B cell (primary cell): ENCODE data around the gene FMN2. TPM values are rescaled to one million over a fixed set of nuclear protein-coding genes. Genes with fewer than 3 reads are reported as not detected.

Experiments
- ATAC-seq: fragments of 200-7000 bp; cut with Tn5 transposase; one replicate; pipeline ENCODE4 v1.10.0; 2021; ENCODE audit warnings: low read depth, mild to moderate bottlenecking, moderate number of reproducible peaks, moderate library complexity
- CTCF ChIA-PET: fragments of 350-600 bp; sonication (Branson Sonifier 250); formaldehyde crosslinking; loops from one replicate; lab custom pipeline; 2021; ENCODE audit warnings: antibody characterized with exemption, inconsistent platforms; lab: Charles Lee
- POLR2A ChIA-PET: fragments of 350-600 bp; sonication (Branson Sonifier 250); formaldehyde crosslinking; loops from one replicate; lab custom pipeline; 2021; ENCODE audit warnings: antibody characterized with exemption; lab: Charles Lee
- DNase-seq: peaks from one replicate; pipeline ENCODE4 v3.0.0; 2013
- H2AFZ ChIP-seq: 2 replicates; pipeline ENCODE4 v1.6.1; 2012; ENCODE audit warnings: mild to moderate bottlenecking, low read depth, low read length; ENCODE audit not compliant: insufficient read depth, poor library complexity, severe bottlenecking
- H3K27ac ChIP-seq, 2 donors: 1 replicate in 1 of 2; 2 replicates in 1 of 2; pipeline ENCODE4 v1.5.1; 2012 to 2013; ENCODE audit warnings: low read length in 2 of 2, mild to moderate bottlenecking in 2 of 2, moderate library complexity in 1 of 2
- H3K27me3 ChIP-seq, 4 experiments: fragments of 200-600 bp in 1 of 4; sonication (generic) in 1 of 4; replicated peaks in 1 of 4; 1 replicate in 2 of 4; 2 replicates in 2 of 4; pipeline versions ENCODE4 v1.6.1 to v1.7.0; 2013 to 2016; ENCODE audit warnings: low read length in 3 of 4, mild to moderate bottlenecking in 2 of 4, mixed read lengths in 1 of 4, moderate library complexity in 1 of 4; ENCODE audit not compliant: insufficient read depth in 4 of 4, control insufficient read depth in 3 of 4; ENCODE audit errors: control extremely low read depth in 1 of 4
- H3K36me3 ChIP-seq, 2 experiments: replicated peaks in 1 of 2; 1 replicate in 1 of 2; 2 replicates in 1 of 2; pipeline versions ENCODE4 v1.6.1 to v1.7.1; 2013; ENCODE audit warnings: low read length in 1 of 2; ENCODE audit not compliant: insufficient read depth in 2 of 2, control insufficient read depth in 1 of 2; ENCODE audit errors: control extremely low read depth in 1 of 2, extremely low read depth in 1 of 2
- H3K4me1 ChIP-seq, 2 donors: fragments of 200-600 bp in 1 of 2; sonication (generic) in 1 of 2; 1 replicate in 1 of 2; 2 replicates in 1 of 2; pipeline versions ENCODE4 v1.5.1 to v1.6.1; 2013 to 2017; ENCODE audit warnings: low read length in 2 of 2; ENCODE audit not compliant: control insufficient read depth in 2 of 2, insufficient read depth in 2 of 2
- H3K4me2 ChIP-seq: replicated peaks from 2 replicates; pipeline ENCODE3; 2012; ENCODE audit warnings: mild to moderate bottlenecking, low read depth, low read length; ENCODE audit not compliant: poor library complexity, severe bottlenecking
- H3K4me3 ChIP-seq, 5 experiments: fragments of 200-600 bp in 1 of 5; sonication (generic) in 1 of 5; 1 replicate in 3 of 5; 2 replicates in 2 of 5; pipeline versions ENCODE4 v1.5.1 to v1.7.0; 2011 to 2016; ENCODE audit warnings: low read length in 4 of 5, mild to moderate bottlenecking in 4 of 5, low read depth in 2 of 5, control low read depth in 1 of 5, moderate library complexity in 1 of 5; ENCODE audit not compliant: insufficient read depth in 1 of 5; ENCODE audit errors: control extremely low read depth in 1 of 5, extremely low read depth in 1 of 5
- H3K79me2 ChIP-seq: fragments of 200-600 bp; sonication (generic); one replicate; pipeline ENCODE4 v1.6.0; 2016; ENCODE audit warnings: low read length; ENCODE audit not compliant: control insufficient read depth, insufficient read depth
- H3K9ac ChIP-seq: fragments of 200-600 bp; sonication (generic); 2 replicates; pipeline ENCODE4 v1.6.1; 2017; ENCODE audit warnings: mild to moderate bottlenecking, low read length, moderate library complexity
- H3K9me3 ChIP-seq, 3 donors: one replicate each; pipeline versions ENCODE4 v1.6.1 to v1.7.1; 2013; ENCODE audit warnings: low read length in 2 of 3; ENCODE audit not compliant: control insufficient read depth in 2 of 3, insufficient read depth in 1 of 3; ENCODE audit errors: control extremely low read depth in 1 of 3
- H4K20me1 ChIP-seq: 2 replicates; pipeline ENCODE4 v1.6.0; 2012; ENCODE audit warnings: mild to moderate bottlenecking, low read length; ENCODE audit not compliant: insufficient read depth, control insufficient read depth, poor library complexity, severe bottlenecking
- H3K27ac Mint-ChIP-seq: one replicate; pipeline ENCODE4 v1.8.0; 2021; ENCODE audit warnings: mixed read lengths
- H3K27me3 Mint-ChIP-seq: one replicate; pipeline ENCODE4 v1.8.0; 2021; ENCODE audit warnings: mixed read lengths
- H3K4me1 Mint-ChIP-seq: one replicate; pipeline ENCODE4 v1.8.0; 2021; ENCODE audit warnings: mixed read lengths
- H3K4me3 Mint-ChIP-seq: one replicate; pipeline ENCODE4 v1.8.0; 2021; ENCODE audit warnings: mixed read lengths
- H3K9me3 Mint-ChIP-seq: one replicate; pipeline ENCODE4 v1.8.0; 2022; ENCODE audit warnings: mixed read lengths; ENCODE audit not compliant: insufficient read depth
- EZH2 ChIP-seq: IDR thresholded peaks from 2 replicates; pipeline ENCODE4 v1.6.1; 2012; ENCODE audit warnings: borderline replicate concordance, low read depth, mild to moderate bottlenecking, moderate library complexity, low read length; ENCODE audit not compliant: insufficient read depth, poor library complexity, severe bottlenecking
- WGBS: methylation state at CpG from one replicate; pipeline ENCODE4 v1.1.5; 2013; ENCODE audit warnings: missing lambda C conversion rate; ENCODE audit not compliant: insufficient coverage; 5-methylcytosine and 5-hydroxymethylcytosine counted together
- intact Hi-C: fragments of 100-400 bp; cut with micrococcal nuclease; formaldehyde crosslinking; loops from one replicate; pipeline ENCODE4 v1.10.0; 2022
- polyA plus RNA-seq: library from polyadenylated mRNA; depleted of rRNA; stranded (reverse); fragments of >200 nt; gene quantifications from 2 replicates; pipeline ENCODE4 v1.2.3, GENCODE V29; 2012
- total RNA-seq, 2 donors: library from RNA; stranded (reverse); fragments of 120-200 nt in 1 of 2; gene quantifications; 1 replicate in 1 of 2; 2 replicates in 1 of 2; pipeline versions ENCODE4 v1.2.3 to v1.2.4, GENCODE V29; 2013 to 2022
- TF ChIP-seq, protein P1 (sequence below): fragments of 200-600 bp; IDR thresholded peaks from one replicate; pipeline ENCODE4 v1.8.0; 2022; ENCODE audit warnings: antibody characterized with exemption, mild to moderate bottlenecking

Gene FMN2
- total and polyA plus RNA-seq, 2 donors (not counting 1 experiment from before 2014, with no cell fraction given) = not detected

DNA sequence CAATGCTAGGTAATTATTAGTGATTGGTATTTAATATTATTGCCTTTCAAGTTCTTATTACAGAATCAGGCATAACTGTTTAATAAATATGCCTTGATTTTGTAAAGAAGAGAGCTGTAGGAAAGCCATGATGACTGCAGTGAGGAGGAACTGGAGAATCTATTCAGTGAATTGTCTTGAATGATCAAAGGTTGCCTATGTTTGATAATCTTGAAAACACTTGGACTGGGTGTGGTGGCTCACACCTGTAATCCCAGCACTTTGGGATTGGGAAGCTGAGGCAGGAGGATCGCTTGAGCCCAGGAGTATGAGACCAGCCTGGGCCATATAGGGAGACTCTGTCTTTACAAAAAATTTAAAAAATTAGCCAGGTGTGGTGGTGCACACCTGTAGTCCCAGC is 42.4 kb downstream of the FMN2 start:
- Histone ChIP-seq H3K9me3 (no peaks in the 10 kb centered on the region), H3K36me3 (no peaks in the 10 kb centered on the region), H2AFZ (no peak overlapping the region), H3K4me1 (no peaks in the 10 kb centered on the region), H3K79me2 (no peaks in the 10 kb centered on the region), H3K27ac (no peak overlapping the region), H3K4me2 (no peak overlapping the region), H3K9ac (no peak overlapping the region), H3K4me3 (no peak overlapping the region), H4K20me1 (no peaks in the 10 kb centered on the region), H3K27me3 (no peaks in the 10 kb centered on the region)
- 100% methylated on average over 1 of the region's 1 CpG for WGBS
- Mint-ChIP-seq H3K9me3 (no peaks in the 10 kb centered on the region), H3K27me3 (no peaks in the 10 kb centered on the region), H3K27ac (no peak overlapping the region), H3K4me3 (no peak overlapping the region), H3K4me1 (no peaks in the 10 kb centered on the region)
- DNase-seq (no peak), ATAC-seq (no peak)
- ChIA-PET CTCF (no interaction called here), POLR2A (no interaction called here)
- intact Hi-C loops = no loop called here
- TF ChIP-seq, protein P1, sequence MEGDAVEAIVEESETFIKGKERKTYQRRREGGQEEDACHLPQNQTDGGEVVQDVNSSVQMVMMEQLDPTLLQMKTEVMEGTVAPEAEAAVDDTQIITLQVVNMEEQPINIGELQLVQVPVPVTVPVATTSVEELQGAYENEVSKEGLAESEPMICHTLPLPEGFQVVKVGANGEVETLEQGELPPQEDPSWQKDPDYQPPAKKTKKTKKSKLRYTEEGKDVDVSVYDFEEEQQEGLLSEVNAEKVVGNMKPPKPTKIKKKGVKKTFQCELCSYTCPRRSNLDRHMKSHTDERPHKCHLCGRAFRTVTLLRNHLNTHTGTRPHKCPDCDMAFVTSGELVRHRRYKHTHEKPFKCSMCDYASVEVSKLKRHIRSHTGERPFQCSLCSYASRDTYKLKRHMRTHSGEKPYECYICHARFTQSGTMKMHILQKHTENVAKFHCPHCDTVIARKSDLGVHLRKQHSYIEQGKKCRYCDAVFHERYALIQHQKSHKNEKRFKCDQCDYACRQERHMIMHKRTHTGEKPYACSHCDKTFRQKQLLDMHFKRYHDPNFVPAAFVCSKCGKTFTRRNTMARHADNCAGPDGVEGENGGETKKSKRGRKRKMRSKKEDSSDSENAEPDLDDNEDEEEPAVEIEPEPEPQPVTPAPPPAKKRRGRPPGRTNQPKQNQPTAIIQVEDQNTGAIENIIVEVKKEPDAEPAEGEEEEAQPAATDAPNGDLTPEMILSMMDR = no peak
- TF ChIP-seq EZH2 = no peak

DNA sequence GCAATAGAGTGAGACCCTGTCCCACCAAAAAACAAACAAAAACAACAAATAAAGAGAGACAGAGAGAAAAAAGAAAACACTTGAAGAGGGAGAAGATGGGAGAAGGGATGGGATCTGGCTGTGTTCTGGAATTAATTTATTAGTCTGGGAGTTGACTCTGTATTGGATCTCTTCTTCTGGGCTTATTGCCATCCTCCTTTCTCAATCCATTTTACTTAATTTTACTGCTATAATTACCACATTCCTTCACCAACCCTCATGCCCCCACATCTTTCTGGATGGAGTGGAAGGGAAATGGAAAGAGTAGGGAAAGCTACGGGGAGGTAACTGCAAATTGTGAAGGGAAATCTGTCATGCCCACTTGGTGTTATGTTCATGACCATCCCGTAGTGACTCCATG is 42.9 kb downstream of the FMN2 start:
- H3K27me3 ChIP-seq = no peaks in the 10 kb centered on the region
- Mint-ChIP-seq H3K9me3 (no peaks in the 10 kb centered on the region), H3K4me1 (no peaks in the 10 kb centered on the region), H3K4me3 (no peak overlapping the region), H3K27me3 (no peaks in the 10 kb centered on the region), H3K27ac (no peak overlapping the region)
- no peak overlapping the region for H3K27ac ChIP-seq
- H3K9me3 ChIP-seq = no peaks in the 10 kb centered on the region
- no peaks in the 10 kb centered on the region for H3K79me2 ChIP-seq
- H3K4me3 ChIP-seq = no peak overlapping the region
- ChIA-PET CTCF (no interaction called here), POLR2A (no interaction called here)
- no peak overlapping the region for H3K9ac ChIP-seq
- DNase-seq (no peak), ATAC-seq (no peak)
- 100% methylated on average over 1 of the region's 2 CpGs for WGBS
- H4K20me1 ChIP-seq = no peaks in the 10 kb centered on the region
- H3K4me2 ChIP-seq = no peak overlapping the region
- TF ChIP-seq, protein P1 = no peak
- no peak for TF ChIP-seq EZH2
- H2AFZ ChIP-seq = no peak overlapping the region
- intact Hi-C loops = no loop called here
- H3K4me1 ChIP-seq = no peaks in the 10 kb centered on the region
- H3K36me3 ChIP-seq = no peaks in the 10 kb centered on the region
